ENCODE data around the gene OR52N2. TPM values are rescaled to one million over a fixed set of nuclear protein-coding genes. Genes with fewer than 3 reads are reported as not detected.
A peak's percentile ranks its signal among the peaks of the same experiment; 100 is the strongest.

The OR52N2 gene
- polyA plus RNA-seq, result not detected

- Mint-ChIP-seq H3K27ac (no peak within 1 kb of the TSS), H3K9me3 (peaks cover 2 to 10% (median 3%) of the 10 kb centered on the region in 3 donors), H3K27me3 (peaks cover 8% of the 10 kb centered on the region), H3K36me3 (no peaks in the 10 kb centered on the region), H3K4me3 (peak within 1 kb of the TSS; percentile 73 to 96 (median 89)), H3K4me1 (peaks cover 0 to 9% (median 6%) of the 10 kb centered on the region in 3 donors)
Measured at GRCh38 chr11:5808500-5809121, at the start of gene OR52N2. Gene OR52N2 (plus strand): TSS chr11:5808924. CDS start chr11:5820336, 11,412 bp downstream.

GRCh38 chr11:5767056-5767455 lies 41.7 kb upstream of the OR52N2 start:
- Mint-ChIP-seq H3K27me3 (no peaks in the 10 kb centered on the region), H3K4me1 (no peaks in the 10 kb centered on the region), H3K27ac (no peak overlapping the region), H3K9me3 (no peaks in the 10 kb centered on the region), H3K4me3 (no peak overlapping the region), H3K36me3 (no peaks in the 10 kb centered on the region)

- H3K27me3 Mint-ChIP-seq, result peaks cover under 1% of the 10 kb centered on the region
- no peaks in the 10 kb centered on the region for H3K4me1 Mint-ChIP-seq
- H3K36me3 Mint-ChIP-seq, result no peaks in the 10 kb centered on the region
- H3K27ac Mint-ChIP-seq, result no peak within 1 kb of the TSS
- H3K9me3 Mint-ChIP-seq, result no peaks in the 10 kb centered on the region
- no peak within 1 kb of the TSS for H3K4me3 Mint-ChIP-seq
Measured at GRCh38 chr11:5783255-5783654, 25.5 kb upstream of the OR52N2 start, which contains the start of gene OR52N5. Gene OR52N5 (minus strand): TSS chr11:5783355. CDS start chr11:5778634, 4,721 bp downstream.

- H3K36me3 Mint-ChIP-seq, result no peaks in the 10 kb centered on the region
- no peak within 1 kb of the TSS for H3K4me3 Mint-ChIP-seq
- H3K4me1 Mint-ChIP-seq, result no peaks in the 10 kb centered on the region
- no peaks in the 10 kb centered on the region for H3K9me3 Mint-ChIP-seq
- H3K27me3 Mint-ChIP-seq, result peaks cover 5% of the 10 kb centered on the region
- no peak within 1 kb of the TSS for H3K27ac Mint-ChIP-seq
Measured at GRCh38 chr11:5791165-5791564, 17.6 kb upstream of the OR52N2 start, which contains the start of gene OR52N1. Gene OR52N1 (minus strand): TSS chr11:5791265. CDS start chr11:5788816, 2,449 bp downstream.

GRCh38 chr11:5796541-5796940 lies 12.2 kb upstream of the OR52N2 start:
- Mint-ChIP-seq H3K27me3 (peaks cover 16% of the 10 kb centered on the region), H3K27ac (no peak overlapping the region), H3K36me3 (no peaks in the 10 kb centered on the region), H3K4me3 (no peak overlapping the region), H3K4me1 (no peaks in the 10 kb centered on the region), H3K9me3 (no peaks in the 10 kb centered on the region)

- H3K27ac Mint-ChIP-seq, result no peak overlapping the region
Measured at GRCh38 chr11:5803982-5804381, 4.7 kb upstream of the OR52N2 start.

GRCh38 chr11:5807580-5807979 lies 1.1 kb upstream of the OR52N2 start:
- Mint-ChIP-seq H3K9me3 (peaks cover 5 to 14% (median 10%) of the 10 kb centered on the region in 3 donors), H3K4me1 (peaks cover 0 to 9% (median 6%) of the 10 kb centered on the region in 3 donors), H3K27me3 (peaks cover 8% of the 10 kb centered on the region), H3K36me3 (no peaks in the 10 kb centered on the region), H3K27ac (no peak overlapping the region), H3K4me3 (peak overlapping the region in 1 of 4 donors; percentile 13)

More at GRCh38 chr11:5803982-5804381, 4.7 kb upstream of the OR52N2 start:
- Mint-ChIP-seq H3K9me3 (peaks cover 5 to 14% (median 10%) of the 10 kb centered on the region in 3 donors), H3K4me3 (no peak overlapping the region), H3K4me1 (peaks cover 0 to 5% (median 2%) of the 10 kb centered on the region in 3 donors), H3K27me3 (peaks cover 6% of the 10 kb centered on the region), H3K36me3 (no peaks in the 10 kb centered on the region)

GRCh38 chr11:5809122-5809519 lies 397 bp downstream of the OR52N2 start:
- peaks cover 0 to 9% (median 6%) of the 10 kb centered on the region in 3 donors for H3K4me1 Mint-ChIP-seq
- no peaks in the 10 kb centered on the region for H3K36me3 Mint-ChIP-seq
- H3K27ac Mint-ChIP-seq, result no peak overlapping the region
- peaks cover 8% of the 10 kb centered on the region for H3K27me3 Mint-ChIP-seq
- peak overlapping the region; percentile 73 to 96 (median 89) for H3K4me3 Mint-ChIP-seq
- peaks cover 1 to 5% (median 2%) of the 10 kb centered on the region in 3 donors for H3K9me3 Mint-ChIP-seq

- peaks cover 0 to 9% (median 6%) of the 10 kb centered on the region in 3 donors for H3K4me1 Mint-ChIP-seq
- no peaks in the 10 kb centered on the region for H3K9me3 Mint-ChIP-seq
- peak overlapping the region in 1 of 4 donors; percentile 15 for H3K4me3 Mint-ChIP-seq
Measured at GRCh38 chr11:5809905-5810795, 1.4 kb downstream of the OR52N2 start.

GRCh38 chr11:5815534-5815933 lies 6.8 kb downstream of the OR52N2 start:
- no peak overlapping the region for H3K27ac Mint-ChIP-seq
- no peaks in the 10 kb centered on the region for H3K27me3 Mint-ChIP-seq
- no peak overlapping the region for H3K4me3 Mint-ChIP-seq
- H3K9me3 Mint-ChIP-seq, result no peaks in the 10 kb centered on the region
- peaks cover 9 to 13% (median 10%) of the 10 kb centered on the region in 3 donors for H3K4me1 Mint-ChIP-seq
- no peaks in the 10 kb centered on the region for H3K36me3 Mint-ChIP-seq

More at GRCh38 chr11:5809905-5810795, 1.4 kb downstream of the OR52N2 start:
- Mint-ChIP-seq H3K36me3 (no peaks in the 10 kb centered on the region), H3K27me3 (peaks cover 8% of the 10 kb centered on the region), H3K27ac (no peak overlapping the region)

GRCh38 chr11:5818245-5818886 lies 9.6 kb downstream of the OR52N2 start:
- peak overlapping the region in 1 of 3 donors; percentile 65 for H3K27ac Mint-ChIP-seq
- H3K36me3 Mint-ChIP-seq, result no peaks in the 10 kb centered on the region
- H3K27me3 Mint-ChIP-seq, result no peaks in the 10 kb centered on the region
- no peaks in the 10 kb centered on the region for H3K9me3 Mint-ChIP-seq
- H3K4me3 Mint-ChIP-seq, result peak overlapping the region in 3 of 4 donors; percentile 27 to 89 (median 80)
- H3K4me1 Mint-ChIP-seq, result peaks cover 9 to 13% (median 10%) of the 10 kb centered on the region in 3 donors

GRCh38 chr11:5831196-5831829 lies 22.6 kb downstream of the OR52N2 start:
- no peak overlapping the region for H3K4me3 Mint-ChIP-seq
- peaks cover 2 to 3% (median 2%) of the 10 kb centered on the region in 3 donors for H3K9me3 Mint-ChIP-seq
- peaks cover 2% of the 10 kb centered on the region for H3K27me3 Mint-ChIP-seq
- no peaks in the 10 kb centered on the region for H3K4me1 Mint-ChIP-seq
- H3K36me3 Mint-ChIP-seq, result peaks cover 2% of the 10 kb centered on the region
- H3K27ac Mint-ChIP-seq, result no peak overlapping the region

- Mint-ChIP-seq H3K27me3 (peaks cover 2% of the 10 kb centered on the region), H3K27ac (no peak overlapping the region), H3K9me3 (peaks cover 0 to 6% (median 5%) of the 10 kb centered on the region in 3 donors), H3K36me3 (peaks cover 4% of the 10 kb centered on the region), H3K4me3 (no peak overlapping the region), H3K4me1 (no peaks in the 10 kb centered on the region)
Measured at GRCh38 chr11:5833446-5833845, 24.7 kb downstream of the OR52N2 start.

- H3K27me3 Mint-ChIP-seq, result peaks cover 2% of the 10 kb centered on the region
- H3K27ac Mint-ChIP-seq, result no peak overlapping the region
- H3K9me3 Mint-ChIP-seq, result peaks cover 0 to 8% (median 6%) of the 10 kb centered on the region in 3 donors
- peaks cover 5% of the 10 kb centered on the region for H3K36me3 Mint-ChIP-seq
- no peak overlapping the region for H3K4me3 Mint-ChIP-seq
- H3K4me1 Mint-ChIP-seq, result no peaks in the 10 kb centered on the region
Measured at GRCh38 chr11:5837695-5838094, 29.0 kb downstream of the OR52N2 start.

All from IgD-negative memory B cell (primary cell).